NCI-H1417 (cell line): ENCODE data around the gene STKLD1.
A peak's percentile ranks its signal among the peaks of the same experiment; 100 is the strongest.
"Not testable (repeated sequence)": the region's sequence is repeated elsewhere in the genome, so short reads cannot be mapped to it uniquely, and the experiment has no call there.

Experiments used
- DNase-seq, 3 experiments: peaks; one replicate each; lab custom pipeline; 2025; lab: John Stamatoyannopoulos, UW

STKLD1 gene

GRCh38 chr9:133384736-133385321 lies 8.7 kb downstream of the STKLD1 start:
- no peak for DNase-seq

GRCh38 chr9:133385452-133385851 lies 9.3 kb downstream of the STKLD1 start:
- no peak for DNase-seq

- DNase-seq: no peak
Observed at GRCh38 chr9:133386338-133386737, 10.2 kb downstream of the STKLD1 start.

- peak in 2 of 3 experiments; percentile 50 to 71 for DNase-seq
Observed at GRCh38 chr9:133387680-133388079, 11.5 kb downstream of the STKLD1 start.

GRCh38 chr9:133389025-133389557 lies 12.9 kb downstream of the STKLD1 start:
- no peak for DNase-seq

GRCh38 chr9:133389562-133389961 lies 13.4 kb downstream of the STKLD1 start:
- DNase-seq: no peak

- DNase-seq: no peak
Observed at GRCh38 chr9:133390713-133391112, 14.5 kb downstream of the STKLD1 start.

GRCh38 chr9:133391449-133391848 lies 15.3 kb downstream of the STKLD1 start:
- not testable (repeated sequence) for DNase-seq

- DNase-seq: not testable (repeated sequence)
Observed at GRCh38 chr9:133392308-133392707, 16.1 kb downstream of the STKLD1 start.

- DNase-seq: no peak
Observed at GRCh38 chr9:133393399-133393798, 17.2 kb downstream of the STKLD1 start.

- DNase-seq: no peak
Observed at GRCh38 chr9:133394687-133395271, 18.6 kb downstream of the STKLD1 start.

GRCh38 chr9:133396952-133397351 lies 20.8 kb downstream of the STKLD1 start:
- no peak for DNase-seq

- no peak for DNase-seq
Observed at GRCh38 chr9:133397370-133397769, 21.2 kb downstream of the STKLD1 start.

GRCh38 chr9:133397895-133398294 lies 21.7 kb downstream of the STKLD1 start:
- DNase-seq: no peak

- no peak for DNase-seq
Observed at GRCh38 chr9:133400292-133400691, 24.1 kb downstream of the STKLD1 start.

GRCh38 chr9:133401588-133401987 lies 25.4 kb downstream of the STKLD1 start:
- DNase-seq: no peak

GRCh38 chr9:133402689-133403088 lies 26.5 kb downstream of the STKLD1 start:
- DNase-seq: no peak

GRCh38 chr9:133403766-133404453 lies 27.7 kb downstream of the STKLD1 start:
- peak; percentile 5 to 56 (median 21) for DNase-seq

- no peak for DNase-seq
Observed at GRCh38 chr9:133404454-133405002, 28.4 kb downstream of the STKLD1 start.

- DNase-seq: no peak
Observed at GRCh38 chr9:133405508-133406438, 29.6 kb downstream of the STKLD1 start.

GRCh38 chr9:133406480-133407307 lies 30.5 kb downstream of the STKLD1 start:
- peak; percentile 27 to 71 (median 47) for DNase-seq
